SK-MEL-5 (cell line): Measurements from ENCODE around the gene SLC6A3. TPM values are rescaled to one million over a fixed set of nuclear protein-coding genes. Genes with fewer than 3 reads are reported as not detected.
"Not testable (repeated sequence)": the region's sequence is repeated elsewhere in the genome, so short reads cannot be mapped to it uniquely, and the experiment has no call there.

ENCODE experiments used
- DNase-seq: peaks from one replicate; pipeline ENCODE4 v3.0.0-alpha.2; 2016; ENCODE audit warnings: low read depth, low spot score
- in situ Hi-C: cut with HindIII; loops from 2 replicates; pipeline ENCODE4 v1.10.0; 2016; ENCODE audit warnings: low sequenced_read_pairs, high pct_unique_total_duplicates, low pct_unique_long_range_greater_than_20kb
- total RNA-seq: library from RNA; depleted of rRNA; stranded (reverse); fragments of >200 nt; shearing (Covaris generic); gene quantifications from 2 replicates; pipeline ENCODE4 v1.2.3, GENCODE V29; 2014

SLC6A3 gene
- total RNA-seq, 1 experiment from 2014 or later = not detected

- peak; percentile 41 for DNase-seq
- in situ Hi-C loops = no loop called here
Measured at GRCh38 chr5:1480217-1480616, 35.0 kb upstream of the SLC6A3 start.

GRCh38 chr5:1479581-1480188, 34.4 kb upstream of the SLC6A3 start:
- in situ Hi-C loops = no loop called here
- peak; percentile 51 for DNase-seq

- in situ Hi-C loops = no loop called here
- no peak for DNase-seq
Measured at GRCh38 chr5:1479066-1479465, 33.8 kb upstream of the SLC6A3 start.

DNA sequence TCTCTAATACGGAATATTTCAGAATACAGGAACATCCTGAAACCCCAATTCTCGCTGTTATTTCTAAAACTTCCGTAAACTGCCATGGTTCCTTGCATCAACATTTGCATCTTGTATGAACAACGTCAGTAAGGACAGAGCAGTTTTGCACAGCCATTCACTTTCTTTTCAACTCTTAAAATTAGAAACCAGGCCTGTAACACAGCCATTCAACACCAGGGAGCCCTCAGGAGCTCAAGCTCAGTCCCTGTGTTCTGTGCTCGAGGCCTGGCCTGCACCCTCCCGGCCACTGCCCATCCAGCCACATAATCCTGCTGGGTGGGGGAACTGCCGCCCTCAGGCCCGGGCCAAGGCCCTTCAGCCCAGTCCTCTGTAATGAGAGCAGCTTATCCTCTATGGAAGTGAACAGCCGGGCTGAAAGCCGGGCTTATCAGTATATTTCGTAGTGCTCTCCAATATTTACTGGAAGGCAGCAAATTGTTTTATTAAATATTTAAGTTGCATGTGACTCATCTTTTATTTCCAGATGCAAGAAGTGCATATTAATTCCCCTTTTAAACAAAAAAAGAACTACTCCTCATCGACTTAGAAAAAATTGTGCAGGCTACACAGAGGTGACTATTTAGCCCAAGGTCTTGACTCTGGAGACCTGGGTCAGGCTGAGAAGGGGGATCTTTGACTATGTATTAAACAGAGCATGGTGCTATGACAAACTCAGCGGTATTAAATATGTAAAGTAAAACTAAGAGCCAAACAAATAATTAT, 33.2 kb upstream of the SLC6A3 start:
- in situ Hi-C loops = no loop called here
- DNase-seq = no peak

DNA sequence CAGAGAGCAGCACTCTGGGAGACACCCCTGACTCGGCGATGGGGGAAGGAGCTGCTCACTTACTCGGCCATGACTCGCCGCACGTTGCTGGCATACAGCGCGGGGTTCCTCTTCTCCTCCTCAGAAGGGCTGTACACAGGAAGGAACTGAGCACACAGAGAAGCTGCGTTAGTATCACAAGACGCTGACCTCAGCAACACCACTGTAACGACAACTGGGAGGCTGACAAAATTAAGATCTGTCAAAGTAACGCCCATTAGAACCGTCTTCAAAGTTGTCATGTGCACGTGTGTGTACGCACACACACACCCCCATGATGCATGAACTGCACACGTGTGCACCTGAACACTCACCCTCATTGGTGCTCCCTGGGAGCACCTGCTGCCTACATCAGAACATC, 32.1 kb upstream of the SLC6A3 start:
- no peak for DNase-seq
- in situ Hi-C loops = no loop called here

GRCh38 chr5:1476967-1477310, 31.7 kb upstream of the SLC6A3 start:
- in situ Hi-C loops = no loop called here
- no peak for DNase-seq

- DNase-seq = no peak
- in situ Hi-C loops = no loop called here
Measured at GRCh38 chr5:1476181-1476966, 31.1 kb upstream of the SLC6A3 start.

- DNase-seq, in situ Hi-C loops: not testable (repeated sequence)
Measured at GRCh38 chr5:1475544-1475900, 30.3 kb upstream of the SLC6A3 start.

DNA sequence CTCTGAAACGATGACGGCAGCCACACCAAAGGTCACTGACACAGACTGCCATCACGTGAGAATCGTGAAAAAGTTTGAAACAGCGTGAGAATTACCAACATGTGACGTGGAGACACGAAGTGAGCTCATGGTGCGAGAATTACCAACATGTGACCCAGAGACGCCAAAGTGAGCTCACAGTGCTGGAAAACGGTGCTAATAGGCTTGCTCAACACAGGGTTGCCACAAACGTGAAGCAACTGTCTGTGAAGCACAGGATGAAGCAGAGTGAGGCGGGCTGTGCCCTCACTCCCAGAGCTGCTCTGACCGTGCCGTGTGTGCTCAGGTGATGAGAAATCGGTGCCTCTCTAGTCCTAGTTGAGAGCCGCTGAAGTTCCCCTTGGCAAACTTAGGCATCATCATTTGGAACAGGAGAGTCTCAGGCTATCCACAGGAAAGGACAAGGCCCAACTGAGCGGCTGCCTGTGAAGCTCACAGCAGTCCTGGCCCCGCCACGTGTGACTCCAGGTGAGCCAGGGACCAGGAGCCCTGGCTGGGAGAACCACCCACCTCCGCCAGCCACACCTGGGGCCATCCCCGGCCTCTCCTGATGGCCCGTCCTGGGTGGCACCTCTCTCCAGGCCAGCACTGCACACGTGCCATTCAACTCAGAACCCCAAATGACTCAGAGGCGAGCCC, 29.8 kb upstream of the SLC6A3 start:
- in situ Hi-C loops = no loop called here
- no peak for DNase-seq

GRCh38 chr5:1474183-1474839, 29.1 kb upstream of the SLC6A3 start:
- no peak for DNase-seq
- in situ Hi-C loops = no loop called here

DNA sequence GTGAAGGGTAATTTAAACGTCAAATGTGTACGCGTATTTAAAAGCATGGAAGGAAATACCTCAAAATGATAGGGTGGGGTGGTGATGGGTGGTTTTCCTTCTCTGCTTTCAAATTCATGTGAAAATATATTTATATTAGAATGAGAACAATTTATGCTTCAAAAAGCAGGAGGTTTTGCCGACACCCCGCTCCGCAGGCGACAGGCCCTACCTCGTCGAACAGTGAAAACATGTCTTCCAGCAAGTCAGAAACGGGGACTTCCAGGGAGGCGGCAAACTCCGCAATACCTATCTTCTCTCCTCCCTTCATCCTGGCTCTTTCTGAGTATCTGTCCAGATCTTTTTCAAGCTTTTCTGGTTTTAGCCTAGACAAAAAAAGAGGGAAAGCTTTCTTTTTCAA, 28.5 kb upstream of the SLC6A3 start:
- DNase-seq = no peak
- in situ Hi-C loops = no loop called here

GRCh38 chr5:1472964-1473628, 27.9 kb upstream of the SLC6A3 start:
- in situ Hi-C loops = no loop called here
- no peak for DNase-seq

GRCh38 chr5:1471997-1472963, 27.0 kb upstream of the SLC6A3 start:
- no peak for DNase-seq
- in situ Hi-C loops = no loop called here

DNA sequence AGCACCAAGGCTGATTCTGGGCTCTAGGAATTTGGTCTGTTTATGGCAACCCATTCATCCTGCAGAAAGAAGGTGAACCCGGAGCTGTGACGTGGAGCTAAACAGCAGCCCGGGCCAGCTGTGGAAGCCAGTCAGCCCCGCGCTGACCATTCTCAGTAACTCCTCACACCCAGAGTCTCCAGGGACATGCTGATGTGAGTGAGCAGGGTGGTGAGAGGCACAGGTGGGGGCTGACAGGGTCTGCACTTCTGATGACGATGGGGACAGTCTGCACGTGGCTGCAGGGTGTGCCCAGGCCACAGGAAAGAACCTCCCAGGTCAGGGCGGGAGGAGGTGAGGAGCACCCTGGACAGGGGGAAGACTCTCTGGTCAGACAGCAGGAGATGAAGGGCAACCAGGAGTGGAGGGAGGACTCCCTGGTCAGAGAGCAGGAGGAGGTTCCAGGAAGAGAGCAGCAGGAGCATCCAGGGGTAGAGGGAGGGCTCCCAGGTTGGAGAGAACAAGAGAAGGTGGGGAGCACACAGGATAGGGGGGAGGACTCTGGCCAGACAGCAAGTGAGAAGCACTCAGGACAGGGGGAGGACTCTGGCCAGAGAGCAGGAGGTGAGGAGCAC, 26.1 kb upstream of the SLC6A3 start:
- in situ Hi-C loops = no loop called here
- DNase-seq = no peak

DNA sequence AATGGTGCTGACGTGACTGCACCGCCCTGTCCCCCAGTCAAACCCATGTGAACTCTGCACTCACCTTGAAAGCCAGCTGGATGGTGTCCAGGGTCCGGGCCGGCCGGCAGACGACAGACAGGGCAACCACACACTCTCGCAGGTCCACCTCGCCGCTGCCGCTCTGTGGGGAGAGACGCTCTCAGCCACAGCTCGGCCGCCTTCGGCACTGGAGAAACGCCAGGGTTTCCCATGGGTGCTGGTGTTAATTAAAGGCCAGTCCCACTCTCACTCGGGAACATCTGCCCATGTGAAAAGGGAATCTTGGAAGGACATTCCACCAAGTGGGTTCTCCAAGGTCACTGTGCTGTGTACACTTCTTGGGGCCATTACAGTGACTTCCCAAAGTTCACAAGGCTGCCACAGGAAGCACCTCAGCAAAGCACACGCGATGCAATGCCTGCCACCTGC, 25.5 kb upstream of the SLC6A3 start:
- in situ Hi-C loops = no loop called here
- DNase-seq = no peak
